ENCODE data around the gene PARN.
"Not testable (repeated sequence)": the region's sequence is repeated elsewhere in the genome, so short reads cannot be mapped to it uniquely, and the experiment has no call there.

The PARN gene

DNA sequence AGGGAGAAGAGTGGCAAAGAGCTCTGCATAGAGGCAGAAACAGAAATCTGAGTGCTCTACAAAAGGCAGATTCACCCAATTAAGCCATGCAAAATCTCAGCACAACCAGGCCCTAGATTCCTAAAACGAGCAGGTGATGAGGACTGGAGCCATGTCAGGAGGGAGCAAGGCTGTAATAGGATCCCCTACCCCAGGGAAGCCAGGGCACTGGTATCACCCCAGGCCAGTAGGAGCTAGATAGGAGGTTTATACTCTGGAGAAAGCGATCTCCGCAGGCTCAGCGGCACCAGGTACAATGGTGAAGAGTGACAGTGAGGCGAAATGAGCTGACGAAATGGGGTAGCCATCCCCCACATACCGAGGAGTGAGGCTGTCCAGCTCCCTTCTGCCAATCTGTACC lies 171.5 kb downstream of the PARN start:
- DNase-seq: no peak

- no peak for DNase-seq
Observed at GRCh38 chr16:14456793-14457481, 173.1 kb downstream of the PARN start.

DNA sequence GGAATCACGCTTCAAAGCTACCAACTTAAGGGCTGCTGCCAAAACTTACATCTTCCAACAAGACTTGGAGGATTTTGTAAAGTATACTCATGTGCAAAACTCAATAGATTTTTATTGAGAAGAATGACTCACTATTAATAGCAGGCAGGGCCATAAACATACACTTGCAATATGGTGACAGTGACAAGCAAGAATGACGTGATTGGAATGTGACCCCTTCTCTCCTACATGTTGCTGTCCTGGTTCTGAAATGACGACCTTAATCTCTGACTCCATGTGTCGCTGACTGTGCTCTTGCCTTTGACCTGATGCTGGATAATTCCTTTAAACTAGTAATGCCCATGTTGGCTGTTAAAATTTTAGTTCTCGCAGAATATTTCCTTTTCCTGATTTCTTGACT lies 174.5 kb downstream of the PARN start:
- no peak for DNase-seq

- no peak for DNase-seq
Observed at GRCh38 chr16:14454391-14454790, 175.7 kb downstream of the PARN start.

GRCh38 chr16:14452066-14452465 lies 178.0 kb downstream of the PARN start:
- no peak for DNase-seq

- DNase-seq: no peak
Observed at GRCh38 chr16:14450846-14451245, 179.2 kb downstream of the PARN start.

- no peak for DNase-seq
Observed at GRCh38 chr16:14449790-14450480, 180.1 kb downstream of the PARN start.

DNA sequence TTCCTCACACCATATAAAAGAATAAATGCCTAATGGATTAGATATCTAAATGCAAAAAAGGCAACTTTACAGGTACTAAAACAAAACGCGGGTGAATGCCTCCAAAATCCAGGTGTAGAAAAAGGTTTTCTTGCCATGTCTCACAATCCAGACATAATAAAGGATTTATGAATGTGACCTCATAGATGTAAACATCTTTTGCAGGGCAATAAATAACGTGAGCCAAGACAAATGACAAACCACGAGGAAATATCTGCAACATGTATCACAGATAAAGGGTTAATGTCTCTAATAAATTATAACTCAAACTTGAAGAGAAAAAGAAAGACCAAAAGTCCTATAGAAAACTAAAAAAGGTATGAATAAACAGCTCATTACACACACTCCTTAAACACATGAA lies 180.7 kb downstream of the PARN start:
- DNase-seq: no peak

DNA sequence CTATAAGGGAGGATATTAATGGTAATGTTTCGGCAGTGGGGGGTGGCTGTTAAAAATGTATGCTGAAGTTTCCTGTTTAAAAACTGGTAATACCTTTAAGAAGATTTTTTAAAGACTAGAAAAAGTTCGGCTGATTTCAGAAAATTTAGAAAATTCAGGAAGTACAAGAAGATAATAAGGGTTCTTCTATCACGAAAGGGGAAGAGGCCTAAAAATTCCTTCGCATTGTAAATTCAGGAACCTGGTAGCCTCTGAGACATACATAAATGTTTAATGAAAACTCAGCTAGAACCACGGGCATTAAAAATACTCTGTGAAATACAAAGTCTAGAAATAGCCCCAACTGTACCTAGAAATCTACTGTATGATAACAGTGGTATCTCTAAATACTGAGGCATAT lies 181.2 kb downstream of the PARN start:
- DNase-seq: no peak

DNA sequence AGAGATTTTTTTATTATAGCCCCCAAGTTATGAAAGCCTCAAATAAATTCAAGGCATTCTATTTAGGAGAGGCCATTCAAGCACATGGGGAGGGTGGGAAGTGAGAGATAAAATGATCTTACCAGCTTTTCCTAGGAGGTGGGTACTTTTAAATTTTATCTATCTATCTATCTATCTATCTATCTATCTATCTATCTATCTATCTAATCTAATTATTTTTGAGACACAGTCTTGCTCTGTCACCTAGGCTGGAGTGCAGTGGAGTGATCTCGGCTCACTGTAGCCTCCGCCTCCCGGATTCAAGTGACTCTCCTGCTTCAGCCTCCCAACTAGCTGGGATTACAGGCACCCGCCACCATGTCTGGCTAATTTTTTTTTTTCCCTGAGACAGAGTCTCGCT lies 182.3 kb downstream of the PARN start:
- no peak for DNase-seq

DNA sequence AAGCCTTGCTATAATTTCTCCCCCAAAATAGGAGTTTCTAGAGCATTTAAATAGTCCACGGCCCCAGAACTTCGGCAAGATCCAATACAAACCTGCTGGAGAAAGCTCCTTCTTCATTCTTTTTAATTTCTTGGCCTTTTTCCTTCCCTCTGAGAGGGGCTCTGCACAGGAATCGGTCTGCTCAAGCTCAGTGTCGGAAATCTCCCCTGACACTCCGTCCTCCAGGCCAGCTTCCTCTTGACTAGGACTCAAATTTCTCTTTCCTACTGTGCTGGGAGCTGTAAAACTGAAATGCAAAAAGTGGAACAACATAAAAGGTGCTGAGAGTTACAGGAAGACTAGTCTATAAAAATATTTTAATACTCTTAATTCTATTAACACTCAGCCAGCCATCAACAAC lies 183.3 kb downstream of the PARN start:
- no peak for DNase-seq

DNA sequence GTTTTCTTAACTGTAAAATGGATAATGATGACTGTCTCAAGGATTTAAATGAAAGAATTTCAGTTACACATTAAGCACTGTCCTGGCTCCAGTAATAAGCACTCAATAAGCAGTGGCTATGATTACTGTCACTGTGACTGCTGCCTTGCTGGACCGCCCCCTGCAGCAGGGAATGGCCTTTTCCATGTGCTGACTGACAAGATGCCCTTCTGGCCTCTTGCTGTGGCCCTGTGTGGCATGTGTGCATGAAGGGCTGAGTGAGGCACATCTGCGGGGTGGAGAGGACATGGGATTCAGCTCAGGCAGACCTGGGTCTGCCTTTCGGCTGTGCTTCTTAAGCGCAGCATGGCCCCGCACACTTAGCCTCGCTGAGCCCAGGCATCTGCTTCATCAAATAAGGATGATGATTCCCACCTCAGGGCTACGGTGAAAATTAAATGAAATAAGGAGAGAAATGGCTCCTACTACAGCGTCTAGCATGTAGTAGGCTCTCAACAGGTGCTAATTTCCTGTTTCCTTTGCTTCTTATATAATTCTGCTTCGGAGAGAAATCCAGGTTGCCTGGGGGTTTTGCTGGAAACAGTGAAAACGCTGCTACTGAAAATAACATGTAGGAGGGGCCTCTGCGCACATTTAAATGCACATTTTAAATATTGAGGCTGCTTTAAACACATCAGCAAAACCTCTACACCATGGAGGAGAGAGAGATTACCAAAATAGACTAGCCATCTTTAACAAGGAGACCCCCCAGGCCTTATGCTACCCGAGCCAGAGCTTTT lies 183.9 kb downstream of the PARN start:
- DNase-seq: no peak

- DNase-seq: no peak
Observed at GRCh38 chr16:14444979-14445810, 184.9 kb downstream of the PARN start.

DNA sequence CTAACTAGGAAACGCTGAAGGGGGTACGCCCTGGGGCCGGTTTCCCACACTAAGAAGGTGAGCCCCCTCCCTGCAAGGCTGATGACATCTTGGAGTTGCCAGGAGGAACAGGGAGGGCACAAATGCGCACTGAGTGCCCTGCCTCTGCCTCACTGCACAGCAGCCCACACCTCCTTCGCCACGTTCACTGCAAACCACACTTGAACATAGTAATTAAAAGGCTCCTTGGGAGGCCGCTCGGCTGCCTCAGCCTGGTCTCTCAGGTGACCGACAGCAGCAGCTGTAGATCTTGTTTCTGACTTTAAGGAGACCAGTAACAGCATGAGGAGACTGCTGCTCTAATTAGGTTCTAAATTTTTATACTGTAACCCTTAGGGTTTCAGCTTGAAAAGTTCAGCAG lies 188.5 kb downstream of the PARN start:
- DNase-seq: not testable (repeated sequence)

DNA sequence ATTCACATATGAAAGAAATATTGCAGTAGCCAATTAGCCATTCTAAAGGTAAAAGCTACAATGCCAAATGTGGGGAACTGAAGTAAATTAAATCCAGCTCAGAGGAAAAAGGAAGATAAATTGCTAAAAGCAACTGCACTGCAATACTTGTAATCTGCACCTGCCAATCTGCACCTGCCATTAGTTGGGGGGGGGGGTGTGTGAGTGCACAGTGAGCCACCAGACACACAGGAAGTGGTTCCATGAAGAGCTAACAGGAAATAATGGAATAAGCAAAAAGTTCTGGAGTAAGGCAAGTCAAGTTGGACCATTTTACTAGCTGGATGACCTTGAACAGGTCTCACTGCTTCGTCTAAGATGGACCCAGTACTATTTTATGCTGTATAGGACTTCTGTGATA lies 191.8 kb downstream of the PARN start:
- no peak for DNase-seq

GRCh38 chr16:14437426-14437825 lies 192.6 kb downstream of the PARN start:
- DNase-seq: no peak

DNA sequence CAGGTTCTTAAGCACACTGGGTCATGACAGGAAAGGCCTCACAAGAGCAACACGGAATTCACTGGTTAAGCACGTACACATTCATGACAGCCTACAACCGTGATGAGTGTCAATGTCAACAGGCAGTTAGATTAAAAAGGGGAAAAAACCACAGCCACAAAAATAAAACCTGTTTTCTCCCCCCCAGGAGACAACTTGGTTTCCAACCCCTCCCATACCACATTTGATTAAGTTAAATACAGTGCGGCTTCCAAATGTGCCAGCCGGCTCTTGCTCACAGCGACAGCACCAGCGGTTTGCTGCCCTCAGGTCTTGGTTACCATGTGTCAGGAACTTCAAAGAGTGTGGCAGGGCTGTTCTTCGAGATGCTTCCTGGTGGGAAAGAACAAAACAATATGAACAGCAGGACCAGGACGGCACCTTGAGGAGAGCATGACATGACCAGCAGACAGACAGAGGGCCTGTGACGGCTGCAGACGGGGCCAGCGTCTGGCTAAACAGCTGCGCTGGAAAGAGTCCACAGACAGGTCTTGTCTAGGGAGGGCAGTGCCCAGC lies 193.6 kb downstream of the PARN start:
- no peak for DNase-seq

DNA sequence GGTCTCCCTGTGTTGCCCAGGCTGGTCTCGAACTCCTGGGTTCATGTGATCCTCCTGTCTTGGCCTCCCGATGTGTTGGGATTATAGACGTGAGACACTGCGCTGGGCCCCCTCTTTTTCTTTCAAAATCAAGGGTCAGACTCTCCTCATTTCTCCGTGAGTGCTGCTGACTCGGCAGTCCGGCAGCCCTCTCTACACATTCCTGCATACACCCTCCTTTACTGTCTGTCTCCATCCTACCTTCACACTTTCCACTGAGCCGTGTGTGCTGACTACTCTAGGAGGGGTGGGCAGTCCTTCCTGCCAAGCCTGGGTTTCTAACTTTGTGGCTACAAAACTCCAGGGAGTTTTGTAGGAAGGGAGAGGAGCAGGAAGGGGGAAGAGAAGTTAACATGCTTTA lies 195.2 kb downstream of the PARN start:
- no peak for DNase-seq

DNA sequence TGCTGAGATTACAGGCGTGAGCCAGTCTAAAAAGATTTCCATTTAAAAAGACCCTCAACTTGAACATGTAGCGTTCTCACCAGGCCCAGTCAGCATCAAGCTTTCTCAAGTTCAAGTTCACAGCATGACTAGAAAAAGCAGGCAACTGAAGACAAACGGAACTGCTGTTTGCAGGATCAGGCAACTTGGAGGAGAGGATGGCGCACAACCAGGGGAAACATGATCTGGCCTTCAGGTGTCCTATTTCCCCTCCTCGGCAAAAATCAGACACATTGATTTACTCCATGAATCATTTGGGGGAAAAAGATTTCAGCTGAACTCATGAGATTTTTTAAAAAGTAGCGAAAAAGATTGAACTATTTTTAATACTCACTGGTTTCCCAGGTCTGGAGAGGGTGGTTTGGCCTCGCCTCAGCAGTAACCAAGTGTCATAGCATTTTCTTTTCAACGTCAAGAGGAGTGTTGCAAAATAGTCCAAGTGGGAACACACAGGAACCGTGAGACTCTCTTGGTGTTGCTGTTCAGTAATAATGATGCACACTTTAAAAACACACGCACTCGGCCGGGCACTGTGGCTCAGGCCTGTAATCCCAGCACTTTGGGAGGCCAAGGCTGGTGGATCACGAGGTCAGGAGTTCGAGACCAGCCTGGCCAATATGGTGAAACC lies 201.0 kb downstream of the PARN start:
- not testable (repeated sequence) for DNase-seq

DNA sequence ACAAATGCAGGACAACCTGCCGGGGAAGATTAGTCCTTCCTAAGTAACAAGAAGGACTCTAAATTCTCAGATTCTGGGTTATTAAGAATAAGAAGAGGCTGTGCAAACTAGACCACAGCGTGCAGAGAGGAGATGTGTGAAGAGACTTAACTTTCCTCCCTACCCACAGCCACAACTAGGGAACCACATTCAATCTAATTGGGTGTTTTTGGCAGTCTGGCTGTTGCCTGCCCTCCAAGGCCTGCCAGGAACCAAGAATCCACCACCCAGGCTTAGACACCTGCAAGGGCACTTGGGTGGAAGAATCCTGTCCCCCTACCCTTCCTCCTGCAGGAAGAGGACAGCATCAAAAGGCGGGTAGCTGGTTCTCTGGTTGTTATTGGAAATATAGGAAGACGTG lies 202.0 kb downstream of the PARN start:
- DNase-seq: no peak

- DNase-seq: no peak
Observed at GRCh38 chr16:14427371-14427948, 202.6 kb downstream of the PARN start.

DNA sequence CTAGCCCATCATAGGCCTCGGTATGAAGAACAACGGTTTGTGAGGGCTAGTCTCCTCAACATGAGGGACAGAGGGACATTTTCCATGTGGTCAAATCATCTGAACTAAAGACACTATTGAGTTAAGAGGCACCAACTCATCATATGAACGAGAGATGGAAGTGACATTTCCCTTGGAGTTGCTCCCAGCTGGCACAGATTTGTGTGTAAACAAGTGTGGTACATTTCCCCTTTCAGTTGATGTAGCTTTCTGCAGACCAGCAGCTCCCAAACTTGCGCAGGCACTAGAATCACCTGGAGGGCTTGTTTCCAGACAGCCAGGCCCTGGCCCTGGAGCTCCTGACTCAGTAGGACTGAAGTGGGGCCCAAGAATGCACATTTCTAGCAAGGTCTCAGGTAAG lies 205.5 kb downstream of the PARN start:
- no peak for DNase-seq
